Upper lobe of left lung (tissue), 6 donors: ENCODE results near the gene RPAIN. TPM values are rescaled to one million over a fixed set of nuclear protein-coding genes. Genes with fewer than 3 reads are reported as not detected.
"Not testable (repeated sequence)": the region's sequence is repeated elsewhere in the genome, so short reads cannot be mapped to it uniquely, and the experiment has no call there.

ENCODE experiments used
- ATAC-seq, 2 donors: fragments of 200-7000 bp; cut with Tn5 transposase; one replicate each; pipeline ENCODE4 v1.9.1; 2022; ENCODE audit warnings: mild to moderate bottlenecking in 2 of 2, moderate library complexity in 2 of 2; ENCODE audit not compliant: low FRiP score in 2 of 2
- DNase-seq, 2 donors: peaks; one replicate each; pipeline ENCODE4 v3.0.0-alpha.2; 2019 to 2020
- H3K27ac ChIP-seq, 4 donors: fragments of 200-600 bp; sonication (generic); one replicate each; pipeline ENCODE4 v1.5.1; 2016 to 2019
- H3K27me3 ChIP-seq, 4 donors: fragments of 200-600 bp; sonication (generic); one replicate each; pipeline ENCODE4 v1.5.1; 2017 to 2019
- H3K36me3 ChIP-seq, 4 donors: fragments of 200-600 bp; sonication (generic); one replicate each; pipeline ENCODE4 v1.5.1; 2016 to 2019
- H3K4me1 ChIP-seq, 4 donors: fragments of 200-600 bp; sonication (generic); one replicate each; pipeline ENCODE4 v1.5.1; 2018 to 2019
- H3K4me3 ChIP-seq, 4 donors: fragments of 200-600 bp; sonication (generic); one replicate each; pipeline ENCODE4 v1.5.1; 2017 to 2019; ENCODE audit warnings: mild to moderate bottlenecking in 2 of 4, moderate library complexity in 1 of 4
- H3K9me3 ChIP-seq, 4 donors: fragments of 200-600 bp; sonication (generic); one replicate each; pipeline ENCODE4 v1.5.1; 2018 to 2019
- CTCF ChIP-seq, 6 experiments: fragments of 450-650 bp in 4 of 6; fragments of 200-600 bp in 2 of 6; sonication (generic) in 2 of 6; IDR thresholded peaks; one replicate each; pipeline ENCODE4 v1.5.1; 2016 to 2019; ENCODE audit warnings: antibody characterized with exemption in 6 of 6
- EP300 ChIP-seq, 4 donors: sonication (generic); formaldehyde crosslinking; IDR thresholded peaks; one replicate each; pipeline ENCODE4 v1.5.1; 2017; ENCODE audit warnings: antibody characterized with exemption in 4 of 4, control low read depth in 2 of 4
- POLR2A ChIP-seq, 4 donors: fragments of 450-650 bp; IDR thresholded peaks; one replicate each; pipeline ENCODE4 v1.5.1; 2016 to 2017; ENCODE audit warnings: antibody characterized with exemption in 4 of 4, mild to moderate bottlenecking in 2 of 4
- POLR2AphosphoS5 ChIP-seq, 2 donors: sonication (generic); formaldehyde crosslinking; IDR thresholded peaks; one replicate each; pipeline ENCODE4 v1.5.1; 2017; ENCODE audit warnings: antibody characterized with exemption in 2 of 2
- WGBS, 2 donors: methylation state at CpG; one replicate each; pipeline ENCODE4 v1.1.5; 2017 to 2018; 5-methylcytosine and 5-hydroxymethylcytosine counted together
- total RNA-seq, 6 donors: library from RNA; depleted of rRNA in 4 of 6; stranded (reverse); fragments of >200 nt in 4 of 6; gene quantifications; one replicate each; pipeline versions ENCODE4 v1.1.0 to v1.2.1, GENCODE V29; 2016 to 2021
- donor health status: DM: no; HTN: no; CAD: no; lungs with moderate emphysema.
- donor health status: DM: no; HTN: yes; CAD: no; lungs with severe emphysema.

RPAIN gene
- total RNA-seq, 6 donors from 2014 or later, result 32.2 to 78.6 (median 47.1) TPM

GRCh38 chr17:5431949-5432556, 12.1 kb downstream of the RPAIN start:
- TF ChIP-seq POLR2AphosphoS5 (IDR thresholded peaks at IDR 0.05) (no peak), CTCF (IDR thresholded peaks at IDR 0.05) (no peak), EP300 (IDR thresholded peaks at IDR 0.05) (no peak), POLR2A (IDR thresholded peaks at IDR 0.05) (no peak)
- H3K27me3 ChIP-seq, result no peaks in the 10 kb centered on the region
- H3K36me3 ChIP-seq, result peaks cover 29 to 95% (median 71%) of the 10 kb centered on the region in 4 donors
- ATAC-seq (no peak), DNase-seq (no peak)
- H3K4me1 ChIP-seq, result peaks cover 0 to 16% (median 12%) of the 10 kb centered on the region in 4 donors
- WGBS, 2 donors, result 75 to 85% methylated on average over 3 of the region's 3 CpGs
- no peaks in the 10 kb centered on the region for H3K9me3 ChIP-seq
- no peak overlapping the region for H3K4me3 ChIP-seq
- H3K27ac ChIP-seq, result no peak overlapping the region

GRCh38 chr17:5434984-5435383, 15.0 kb downstream of the RPAIN start:
- no peak for TF ChIP-seq CTCF (IDR thresholded peaks at IDR 0.05)
- Histone ChIP-seq H3K9me3 (no peaks in the 10 kb centered on the region), H3K27me3 (no peaks in the 10 kb centered on the region), H3K36me3 (peaks cover 29 to 76% (median 48%) of the 10 kb centered on the region in 4 donors), H3K4me3 (no peak overlapping the region), H3K4me1 (peaks cover 12 to 27% (median 20%) of the 10 kb centered on the region in 4 donors), H3K27ac (no peak overlapping the region)
- 92 to 94% methylated on average over 2 of the region's 2 CpGs for WGBS, 2 donors
- no peak for ATAC-seq
- no peak for DNase-seq

- peaks cover 29 to 68% (median 42%) of the 10 kb centered on the region in 4 donors for H3K36me3 ChIP-seq
- H3K27me3 ChIP-seq, DNase-seq, H3K27ac ChIP-seq, H3K9me3 ChIP-seq, ATAC-seq, H3K4me3 ChIP-seq: not testable (repeated sequence)
- H3K4me1 ChIP-seq, result peaks cover 12 to 23% (median 17%) of the 10 kb centered on the region in 4 donors
- 92 to 93% methylated on average over 12 of the region's 12 CpGs for WGBS, 2 donors
Measured at GRCh38 chr17:5435781-5436315, 15.9 kb downstream of the RPAIN start.

GRCh38 chr17:5437721-5438317, 17.8 kb downstream of the RPAIN start:
- Histone ChIP-seq H3K36me3 (peaks cover 18 to 48% (median 24%) of the 10 kb centered on the region in 4 donors), H3K4me3 (peak overlapping the region in 3 of 4 donors; percentile 79 to 92 (median 88))

More at GRCh38 chr17:5437721-5438317, 17.8 kb downstream of the RPAIN start:
- peak overlapping the region in 3 of 4 donors; percentile 74 to 92 (median 83) for H3K27ac ChIP-seq
- DNase-seq (no peak), ATAC-seq (no peak)
- H3K9me3 ChIP-seq, result no peaks in the 10 kb centered on the region
- whole genome bisulfite sequencing, 2 donors, result 67 to 74% methylated on average over 5 of the region's 5 CpGs
- peaks cover 12 to 23% (median 17%) of the 10 kb centered on the region in 4 donors for H3K4me1 ChIP-seq
- H3K27me3 ChIP-seq, result no peaks in the 10 kb centered on the region
- TF ChIP-seq POLR2AphosphoS5 (IDR thresholded peaks at IDR 0.05), result no peak
- TF ChIP-seq POLR2A (IDR thresholded peaks at IDR 0.05), result no peak
- no peak for TF ChIP-seq EP300 (IDR thresholded peaks at IDR 0.05)
- TF ChIP-seq CTCF (IDR thresholded peaks at IDR 0.05), result no peak
